Measurements from ENCODE around the gene ZNF598. TPM values are rescaled to one million over a fixed set of nuclear protein-coding genes. Genes with fewer than 3 reads are reported as not detected.

Gene ZNF598
- total RNA-seq, 6 experiments from 2014 or later, result 37.1 to 48.1 (median 40.7) TPM

- H3K9me3 Mint-ChIP-seq, result no peaks in the 10 kb centered on the region
- H3K27ac Mint-ChIP-seq, result no peak overlapping the region
- no peak for TF ChIP-seq CTCF (IDR thresholded peaks at IDR 0.05)
- H3K27me3 Mint-ChIP-seq (ENCODE audit: insufficient read depth), result peaks cover 14% of the 10 kb centered on the region
- H3K36me3 Mint-ChIP-seq (ENCODE audit: low read depth), result 0 out of 2 replicates have a peak, but pooled peaks cover 5% of the 10 kb centered on the region
- peaks cover 16% of the 10 kb centered on the region for H3K4me1 Mint-ChIP-seq (ENCODE audit: low read depth)
- no peak for DNase-seq
- peak overlapping the region; percentile 92 for H3K4me3 Mint-ChIP-seq
Observed at GRCh38 chr16:1985466-1986150, 24.0 kb downstream of the ZNF598 start.

DNA sequence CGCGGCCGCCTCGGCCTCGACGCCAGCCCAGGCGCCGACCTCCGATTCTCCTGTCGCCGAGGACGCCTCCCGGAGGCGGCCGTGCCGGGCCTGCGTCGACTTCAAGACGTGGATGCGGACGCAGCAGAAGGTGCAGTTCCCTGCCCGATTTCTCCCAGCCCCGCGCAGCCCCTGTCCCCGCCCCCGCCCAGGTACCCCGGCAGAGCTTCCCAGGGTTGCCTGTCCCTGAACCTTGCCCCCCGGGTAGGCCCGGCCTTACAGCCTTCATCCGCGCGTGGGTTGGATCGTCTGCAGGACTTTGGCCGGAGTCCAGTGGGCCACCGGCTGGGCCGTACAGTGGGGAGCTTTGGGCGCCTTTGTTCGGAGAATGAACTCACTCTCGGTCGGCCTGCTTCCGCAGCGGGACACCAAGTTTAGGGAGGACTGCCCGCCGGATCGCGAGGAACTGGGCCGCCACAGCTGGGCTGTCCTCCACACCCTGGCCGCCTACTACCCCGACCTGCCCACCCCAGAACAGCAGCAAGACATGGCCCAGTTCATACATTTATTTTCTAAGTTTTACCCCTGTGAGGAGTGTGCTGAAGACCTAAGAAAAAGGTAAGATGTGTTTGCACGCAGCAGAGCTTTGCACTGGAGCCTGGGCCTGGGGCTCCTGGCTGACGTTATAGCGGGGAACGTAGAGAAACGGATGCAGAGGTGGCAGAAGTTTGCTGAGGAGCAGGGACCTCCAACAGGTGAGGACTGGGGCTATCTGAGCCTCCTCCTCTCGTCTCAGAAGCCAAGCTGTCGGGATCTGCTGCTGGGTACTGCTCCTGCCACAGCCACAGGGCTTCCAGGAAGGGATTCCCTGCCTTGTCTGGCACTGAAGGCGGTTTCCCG is 25.0 kb downstream of the ZNF598 start:
- peak overlapping the region; percentile 92 for H3K4me3 Mint-ChIP-seq
- H3K27me3 Mint-ChIP-seq (ENCODE audit: insufficient read depth), result peaks cover 14% of the 10 kb centered on the region
- no peak for DNase-seq
- no peak for TF ChIP-seq CTCF (IDR thresholded peaks at IDR 0.05)
- H3K9me3 Mint-ChIP-seq, result no peaks in the 10 kb centered on the region
- H3K27ac Mint-ChIP-seq, result peak overlapping the region; percentile 68
- H3K4me1 Mint-ChIP-seq (ENCODE audit: low read depth), result peaks cover 16% of the 10 kb centered on the region
- H3K36me3 Mint-ChIP-seq (ENCODE audit: low read depth), result 0 out of 2 replicates have a peak, but pooled peaks cover 5% of the 10 kb centered on the region

DNA sequence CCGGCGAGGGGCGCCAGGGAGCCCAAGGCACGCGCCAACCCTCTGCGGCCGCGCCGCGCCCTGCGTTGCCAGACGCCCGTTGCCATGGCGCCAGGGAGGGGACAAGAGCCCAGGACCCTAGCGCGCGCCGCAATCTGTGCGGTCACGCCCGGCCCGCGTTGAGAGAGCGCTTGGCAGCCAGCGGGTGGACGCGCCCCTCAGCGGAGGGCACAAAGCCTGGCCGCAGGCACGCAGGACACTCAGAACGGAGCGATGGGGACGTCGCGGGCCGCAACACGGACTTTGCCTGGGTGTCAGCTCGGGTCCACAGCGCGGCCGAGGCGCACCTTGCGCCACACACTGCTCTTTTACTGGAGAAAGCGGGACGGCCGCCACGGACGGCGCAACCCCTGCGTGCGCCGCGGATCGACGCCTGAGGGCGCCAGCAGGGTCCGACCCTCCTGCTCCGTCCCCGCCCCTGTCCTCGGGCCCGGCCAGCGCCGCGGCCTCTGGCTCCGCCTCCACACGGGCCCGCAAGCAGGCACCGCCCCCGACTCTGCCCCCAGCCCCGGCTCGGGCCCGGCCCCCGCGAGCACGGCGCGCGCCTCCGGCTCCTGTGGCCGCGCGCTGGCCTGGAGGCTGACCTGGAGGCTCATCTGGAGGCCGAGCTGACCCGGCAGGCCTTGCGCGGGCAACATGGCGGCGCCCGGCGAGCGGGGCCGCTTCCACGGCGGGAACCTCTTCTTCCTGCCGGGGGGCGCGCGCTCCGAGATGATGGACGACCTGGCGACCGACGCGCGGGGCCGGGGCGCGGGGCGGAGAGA is 25.9 kb downstream of the ZNF598 start, which contains the start of gene GFER:
TSS of gene GFER (plus strand) at position 650 of the 803 bp plus-strand sequence. CDS start at position 676, 26 bp downstream.
- TF ChIP-seq CTCF (IDR thresholded peaks at IDR 0.05), result peak; percentile 58
- Mint-ChIP-seq H3K27ac (peak within 1 kb of the TSS; percentile 78), H3K4me3 (peak within 1 kb of the TSS; percentile 92), H3K4me1 (ENCODE audit: low read depth) (peaks cover 16% of the 10 kb centered on the region), H3K27me3 (ENCODE audit: insufficient read depth) (peaks cover 12% of the 10 kb centered on the region), H3K36me3 (ENCODE audit: low read depth) (0 out of 2 replicates have a peak, but pooled peaks cover 5% of the 10 kb centered on the region), H3K9me3 (no peaks in the 10 kb centered on the region)
- peak; percentile 86 for DNase-seq

DNA sequence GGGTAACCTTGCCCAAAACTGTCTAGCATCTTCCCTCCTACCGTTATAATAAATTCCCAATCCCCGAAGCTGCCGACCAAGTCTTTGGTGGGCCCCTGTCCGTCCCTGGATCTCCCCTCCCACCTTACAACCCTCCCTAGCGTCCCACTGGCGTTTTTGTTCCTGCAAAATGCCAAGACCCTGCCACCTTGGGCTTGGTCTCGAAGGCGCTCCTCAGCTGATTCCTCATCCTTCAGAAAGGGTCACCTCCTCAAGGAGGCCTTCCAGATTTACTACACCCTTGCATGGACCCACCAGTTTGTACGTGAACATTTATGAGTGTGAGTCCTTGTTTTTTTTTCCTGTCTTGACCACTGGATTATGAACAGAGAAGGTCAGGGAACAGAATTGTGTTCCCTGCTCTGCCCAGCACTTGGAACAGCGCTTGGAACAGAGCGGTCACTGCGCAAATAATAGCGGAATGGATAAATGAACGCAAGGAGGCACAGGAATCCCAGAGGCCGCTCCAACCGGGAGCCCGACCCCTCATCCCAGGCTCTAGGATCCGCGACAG is 26.6 kb downstream of the ZNF598 start:
- peaks cover 12% of the 10 kb centered on the region for H3K27me3 Mint-ChIP-seq (ENCODE audit: insufficient read depth)
- H3K27ac Mint-ChIP-seq, result peak overlapping the region; percentile 78
- H3K4me1 Mint-ChIP-seq (ENCODE audit: low read depth), result peaks cover 16% of the 10 kb centered on the region
- TF ChIP-seq CTCF (IDR thresholded peaks at IDR 0.05), result no peak
- no peak for DNase-seq
- 0 out of 2 replicates have a peak, but pooled peaks cover 5% of the 10 kb centered on the region for H3K36me3 Mint-ChIP-seq (ENCODE audit: low read depth)
- peak overlapping the region; percentile 86 for H3K4me3 Mint-ChIP-seq
- H3K9me3 Mint-ChIP-seq, result no peaks in the 10 kb centered on the region

DNA sequence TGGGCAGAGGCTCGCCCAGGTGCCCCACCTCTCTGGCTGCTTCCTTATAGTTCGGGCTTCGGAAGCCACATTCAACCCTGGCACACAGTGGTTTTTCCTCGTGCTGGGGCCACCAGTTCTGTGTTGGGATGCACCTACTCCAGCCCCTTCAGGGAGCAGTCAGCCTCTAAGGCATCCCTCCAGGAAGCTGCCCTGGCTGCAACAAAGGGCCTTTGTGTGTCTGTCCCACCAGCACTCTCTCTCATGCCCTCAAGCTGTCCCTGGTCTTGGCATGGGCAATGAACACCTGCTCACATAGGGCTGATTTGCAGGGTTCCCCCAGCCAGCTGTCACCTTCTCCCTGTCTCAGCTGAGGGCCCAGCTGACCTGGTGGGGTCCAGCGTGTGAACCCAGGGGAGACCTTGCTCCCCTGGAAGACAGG is 27.6 kb downstream of the ZNF598 start:
- DNase-seq, result no peak
- Mint-ChIP-seq H3K4me1 (ENCODE audit: low read depth) (peaks cover 16% of the 10 kb centered on the region), H3K36me3 (ENCODE audit: low read depth) (0 out of 2 replicates have a peak, but pooled peaks cover 5% of the 10 kb centered on the region), H3K27me3 (ENCODE audit: insufficient read depth) (peaks cover 12% of the 10 kb centered on the region), H3K27ac (no peak overlapping the region), H3K4me3 (no peak overlapping the region), H3K9me3 (no peaks in the 10 kb centered on the region)
- no peak for TF ChIP-seq CTCF (IDR thresholded peaks at IDR 0.05)
